Activated CD8-positive, alpha-beta memory T cell treated with anti-CD3 and anti-CD28 coated beads for 48 hours (primary cell): ENCODE measurements around the gene ASB2.

Experiments used
- DNase-seq, 3 experiments: peaks; one replicate each; pipeline ENCODE4 v3.0.0-alpha.2; 2020; ENCODE audit warnings: low read depth in 2 of 3, low spot score in 2 of 3

Gene ASB2

DNA sequence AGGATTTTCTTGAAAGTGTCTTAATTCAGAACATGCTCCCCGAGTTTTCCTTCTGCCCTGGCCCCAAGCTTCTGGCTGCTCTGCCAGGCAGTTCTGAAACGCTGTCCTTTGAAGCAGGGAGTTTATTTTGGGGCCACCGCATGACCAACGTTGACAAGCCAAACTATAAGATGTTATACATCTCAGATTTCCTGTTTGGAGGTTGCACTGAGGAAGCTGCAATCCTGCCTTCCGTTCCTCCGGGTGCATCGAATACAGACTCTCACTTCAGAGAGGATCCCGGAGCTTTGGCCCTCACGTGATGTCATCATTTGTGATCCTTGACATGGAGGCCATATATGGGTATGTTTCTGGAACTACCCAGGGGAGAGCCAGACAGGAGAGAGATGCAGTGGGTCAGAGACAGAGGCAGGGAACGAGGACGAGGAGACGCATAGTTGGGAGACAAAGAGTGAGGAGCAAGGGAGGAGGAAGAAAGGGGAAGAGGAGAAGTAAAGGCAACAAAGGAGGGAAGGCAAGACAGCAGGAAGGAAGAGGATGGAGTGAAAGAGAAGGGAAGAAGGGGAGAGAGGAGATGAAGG lies at the start of gene ASB2:
Gene ASB2, minus strand, starts transcription at position 94 of the 581 bp plus-strand sequence. CDS start 12,031 bp downstream, outside the sequence.
- DNase-seq, result no peak

DNA sequence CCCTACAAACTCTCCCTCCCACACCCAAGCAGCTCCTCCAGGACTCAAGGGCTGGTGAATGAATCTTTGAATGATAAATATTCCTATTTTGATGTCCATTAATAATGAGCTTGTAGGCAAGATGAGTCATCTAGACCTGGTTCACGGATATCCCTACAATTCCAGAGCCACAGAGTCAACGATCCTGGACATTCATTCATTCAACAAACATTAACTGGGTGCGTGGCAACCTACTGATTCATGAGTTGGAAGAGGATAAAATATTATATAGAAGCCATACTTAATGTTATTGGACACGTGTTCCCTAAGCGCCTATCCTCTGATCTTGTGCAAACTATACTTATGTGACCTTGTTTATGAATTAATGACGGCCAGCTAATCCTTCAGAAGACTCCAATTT lies 49.4 kb upstream of the ASB2 start:
- no peak for DNase-seq

DNA sequence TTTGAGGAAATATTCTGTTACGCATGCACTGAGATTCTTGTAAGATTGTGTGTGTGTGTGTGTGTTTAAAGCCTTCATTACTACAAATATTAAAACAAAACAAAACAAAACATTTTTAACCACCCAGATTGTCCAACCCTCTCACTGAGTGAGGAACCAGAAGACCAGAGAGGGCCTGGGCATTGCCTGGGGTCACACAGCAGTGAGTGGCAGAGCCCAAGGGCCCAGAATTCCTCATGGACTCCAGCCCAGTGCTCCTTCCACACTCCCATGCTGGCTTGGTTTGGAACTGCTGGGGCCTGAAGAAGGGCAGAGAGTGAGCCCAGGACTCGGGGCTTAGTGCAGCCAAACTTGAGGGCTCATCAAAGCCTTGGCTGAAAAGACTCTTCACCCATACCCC lies 48.2 kb upstream of the ASB2 start:
- DNase-seq, result no peak

GRCh38 chr14:94022532-94023411 lies 46.4 kb upstream of the ASB2 start:
- no peak for DNase-seq

GRCh38 chr14:94021416-94022157 lies 45.2 kb upstream of the ASB2 start:
- DNase-seq, result no peak

GRCh38 chr14:94021001-94021400 lies 44.6 kb upstream of the ASB2 start:
- no peak for DNase-seq

DNA sequence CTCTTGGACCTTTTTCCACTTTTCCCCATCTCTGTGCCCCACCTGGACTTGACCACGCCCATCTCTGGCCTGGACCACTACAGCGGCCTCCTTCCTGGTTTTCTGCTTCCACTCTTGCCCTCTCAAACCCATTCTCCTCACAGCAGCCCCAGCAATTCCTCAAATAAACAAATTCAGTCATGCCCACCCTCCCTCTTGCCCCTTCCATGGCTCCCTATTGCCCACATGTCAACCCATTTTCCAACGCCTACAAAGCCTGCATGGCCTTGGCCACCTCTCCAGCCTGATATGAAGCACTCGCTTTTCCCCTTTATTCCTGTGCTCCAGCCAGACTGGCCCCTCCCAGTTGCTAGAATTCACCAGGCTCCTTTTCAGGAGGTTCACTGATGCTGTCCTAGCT lies 43.9 kb upstream of the ASB2 start:
- no peak for DNase-seq

DNA sequence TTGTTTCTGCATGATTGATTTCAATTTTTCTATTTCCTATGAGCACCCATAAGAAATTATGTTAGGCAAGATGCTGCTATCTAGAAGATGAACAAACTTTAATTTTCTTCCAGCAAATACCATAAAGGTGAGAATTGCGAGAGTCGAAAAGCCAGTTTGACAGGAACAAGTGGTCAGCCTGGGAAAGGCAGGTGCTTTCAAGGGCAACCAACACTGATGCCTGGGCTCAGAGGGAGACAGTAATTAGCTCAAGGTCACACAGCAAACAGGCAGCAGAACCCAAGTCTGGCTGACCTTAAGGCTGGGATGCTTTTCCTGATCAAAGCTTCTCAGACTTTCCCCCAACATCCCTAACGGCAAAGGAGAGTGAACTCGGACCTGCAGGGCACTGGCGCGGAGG lies 43.0 kb upstream of the ASB2 start:
- DNase-seq, result no peak

- no peak for DNase-seq
Measured at GRCh38 chr14:94018308-94018707, 41.9 kb upstream of the ASB2 start.

- DNase-seq, result no peak
Measured at GRCh38 chr14:94016446-94016976, 40.1 kb upstream of the ASB2 start.

DNA sequence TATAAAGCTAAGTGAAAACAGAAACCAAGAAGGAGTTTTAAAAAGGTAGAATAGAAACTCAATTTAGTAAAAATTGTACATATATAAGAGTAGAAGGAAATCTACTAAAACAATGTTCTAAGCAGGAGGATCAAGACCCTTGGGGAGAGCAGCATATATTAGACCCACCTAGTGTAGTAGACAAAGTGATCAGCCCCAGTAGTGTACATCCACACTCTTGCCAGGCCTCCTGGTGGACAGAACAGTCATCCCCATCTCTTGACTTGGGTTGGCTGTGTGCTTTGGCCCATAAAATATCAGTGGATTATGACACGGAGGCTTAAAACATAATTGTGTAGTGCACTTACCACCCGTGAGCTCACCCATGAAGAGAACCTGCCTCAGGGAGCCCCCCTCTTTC lies 38.9 kb upstream of the ASB2 start:
- DNase-seq, result no peak

GRCh38 chr14:94014382-94014781 lies 38.0 kb upstream of the ASB2 start:
- no peak for DNase-seq

- DNase-seq, result no peak
Measured at GRCh38 chr14:94011795-94012194, 35.4 kb upstream of the ASB2 start.

GRCh38 chr14:94010625-94011024 lies 34.3 kb upstream of the ASB2 start:
- DNase-seq, result no peak

- no peak for DNase-seq
Measured at GRCh38 chr14:94009767-94010166, 33.4 kb upstream of the ASB2 start.

- no peak for DNase-seq
Measured at GRCh38 chr14:94008234-94008633, 31.9 kb upstream of the ASB2 start.

GRCh38 chr14:94005324-94006073 lies 29.1 kb upstream of the ASB2 start:
- DNase-seq, result no peak

DNA sequence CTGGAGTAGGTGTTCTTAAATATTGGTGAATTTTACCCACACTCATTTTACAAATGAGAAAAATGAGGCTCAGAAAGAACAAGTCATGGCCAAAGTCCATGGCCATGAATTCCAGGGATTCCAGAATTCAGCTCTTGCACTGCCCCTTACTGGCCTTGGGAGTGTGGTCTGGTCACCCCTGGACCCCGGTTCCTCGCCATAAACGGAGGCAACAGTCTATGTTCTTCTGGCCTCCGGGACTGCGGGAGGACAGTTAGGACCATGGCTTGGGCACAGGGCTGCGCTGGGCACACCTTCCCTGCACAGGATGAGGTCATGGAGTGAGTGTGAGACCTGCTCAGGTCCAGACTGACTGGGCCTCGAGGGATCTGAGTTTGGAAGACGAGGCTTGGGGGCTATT lies 27.6 kb upstream of the ASB2 start:
- no peak for DNase-seq

GRCh38 chr14:94003397-94003796 lies 27.0 kb upstream of the ASB2 start:
- DNase-seq, result no peak

GRCh38 chr14:94001501-94002396 lies 25.4 kb upstream of the ASB2 start:
- DNase-seq, result no peak
